ENCODE results near the gene SLC12A1.

DNA sequence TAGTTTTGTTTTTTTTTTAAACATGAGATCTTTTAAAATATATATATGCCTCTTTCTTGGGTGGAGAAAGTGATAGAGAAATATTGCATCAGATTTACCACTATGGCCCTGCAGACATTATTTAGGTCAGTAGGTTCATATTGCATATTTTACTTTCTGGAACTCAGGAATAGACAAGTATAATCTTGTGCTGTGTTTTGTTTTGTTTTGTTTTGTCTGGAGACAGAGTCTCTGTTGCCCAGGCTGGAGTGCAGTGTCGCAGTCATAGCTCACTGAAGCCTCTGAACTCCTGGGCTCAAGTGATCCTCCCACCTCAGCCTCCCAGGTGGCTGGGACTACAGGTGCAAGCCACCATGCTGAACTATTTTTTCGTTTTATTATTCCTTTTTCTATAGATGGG is 103.6 kb downstream of the SLC12A1 start:
- TF ChIP-seq, protein P1, sequence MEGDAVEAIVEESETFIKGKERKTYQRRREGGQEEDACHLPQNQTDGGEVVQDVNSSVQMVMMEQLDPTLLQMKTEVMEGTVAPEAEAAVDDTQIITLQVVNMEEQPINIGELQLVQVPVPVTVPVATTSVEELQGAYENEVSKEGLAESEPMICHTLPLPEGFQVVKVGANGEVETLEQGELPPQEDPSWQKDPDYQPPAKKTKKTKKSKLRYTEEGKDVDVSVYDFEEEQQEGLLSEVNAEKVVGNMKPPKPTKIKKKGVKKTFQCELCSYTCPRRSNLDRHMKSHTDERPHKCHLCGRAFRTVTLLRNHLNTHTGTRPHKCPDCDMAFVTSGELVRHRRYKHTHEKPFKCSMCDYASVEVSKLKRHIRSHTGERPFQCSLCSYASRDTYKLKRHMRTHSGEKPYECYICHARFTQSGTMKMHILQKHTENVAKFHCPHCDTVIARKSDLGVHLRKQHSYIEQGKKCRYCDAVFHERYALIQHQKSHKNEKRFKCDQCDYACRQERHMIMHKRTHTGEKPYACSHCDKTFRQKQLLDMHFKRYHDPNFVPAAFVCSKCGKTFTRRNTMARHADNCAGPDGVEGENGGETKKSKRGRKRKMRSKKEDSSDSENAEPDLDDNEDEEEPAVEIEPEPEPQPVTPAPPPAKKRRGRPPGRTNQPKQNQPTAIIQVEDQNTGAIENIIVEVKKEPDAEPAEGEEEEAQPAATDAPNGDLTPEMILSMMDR (IDR thresholded peaks at IDR 0.05; ENCODE audit: control extremely low read depth in 1 of 3, insufficient read depth in 1 of 3, low read depth in 1 of 3, low read length in 3 of 3): no peak
- no peak for TF ChIP-seq HDAC2 (IDR thresholded peaks at IDR 0.05; ENCODE audit: borderline replicate concordance in 1 of 2, low read depth in 2 of 2, low read length in 2 of 2)
- no peak for TF ChIP-seq POLR2AphosphoS5 (IDR thresholded peaks at IDR 0.05; ENCODE audit: low read depth, low read length)
- no peak for TF ChIP-seq JUND (IDR thresholded peaks at IDR 0.05; ENCODE audit: low read length)
- TF ChIP-seq CEBPB (IDR thresholded peaks at IDR 0.05; ENCODE audit: low read depth, low read length): no peak

All from H1 (cell line).